ENCODE measurements around the gene CIDEA.

CIDEA gene

DNA sequence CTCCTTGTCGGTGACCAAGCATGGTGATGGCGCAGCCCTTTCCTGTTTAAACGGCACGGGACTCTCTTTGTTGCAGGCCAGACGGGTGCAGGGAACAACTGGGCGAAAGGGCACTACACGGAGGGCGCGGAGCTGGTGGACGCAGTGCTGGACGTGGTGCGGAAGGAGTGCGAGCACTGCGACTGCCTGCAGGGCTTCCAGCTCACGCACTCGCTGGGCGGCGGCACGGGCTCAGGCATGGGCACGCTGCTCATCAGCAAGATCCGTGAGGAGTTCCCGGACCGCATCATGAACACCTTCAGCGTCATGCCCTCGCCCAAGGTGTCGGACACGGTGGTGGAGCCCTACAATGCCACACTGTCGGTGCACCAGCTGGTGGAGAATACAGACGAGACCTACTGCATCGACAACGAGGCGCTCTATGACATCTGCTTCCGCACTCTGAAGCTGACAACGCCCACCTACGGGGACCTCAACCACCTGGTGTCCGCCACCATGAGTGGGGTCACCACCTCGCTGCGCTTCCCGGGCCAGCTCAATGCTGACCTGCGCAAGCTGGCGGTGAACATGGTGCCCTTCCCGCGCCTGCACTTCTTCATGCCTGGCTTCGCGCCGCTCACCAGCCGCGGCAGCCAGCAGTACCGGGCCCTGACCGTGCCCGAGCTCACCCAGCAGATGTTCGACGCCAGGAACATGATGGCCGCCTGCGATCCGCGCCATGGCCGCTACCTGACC is 71.0 kb downstream of the CIDEA start:
- no peak for DNase-seq

DNA sequence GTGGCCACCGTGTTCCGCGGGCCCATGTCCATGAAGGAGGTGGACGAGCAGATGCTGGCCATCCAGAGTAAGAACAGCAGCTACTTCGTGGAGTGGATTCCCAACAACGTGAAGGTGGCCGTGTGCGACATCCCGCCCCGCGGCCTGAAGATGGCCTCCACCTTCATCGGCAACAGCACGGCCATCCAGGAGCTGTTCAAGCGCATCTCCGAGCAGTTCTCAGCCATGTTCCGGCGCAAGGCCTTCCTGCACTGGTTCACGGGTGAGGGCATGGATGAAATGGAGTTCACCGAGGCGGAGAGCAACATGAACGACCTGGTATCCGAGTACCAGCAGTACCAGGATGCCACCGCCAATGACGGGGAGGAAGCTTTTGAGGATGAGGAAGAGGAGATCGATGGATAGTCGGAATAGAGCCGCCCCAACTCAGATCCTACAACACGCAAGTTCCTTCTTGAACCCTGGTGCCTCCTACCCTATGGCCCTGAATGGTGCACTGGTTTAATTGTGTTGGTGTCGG is 71.6 kb downstream of the CIDEA start:
- DNase-seq, result no peak

DNA sequence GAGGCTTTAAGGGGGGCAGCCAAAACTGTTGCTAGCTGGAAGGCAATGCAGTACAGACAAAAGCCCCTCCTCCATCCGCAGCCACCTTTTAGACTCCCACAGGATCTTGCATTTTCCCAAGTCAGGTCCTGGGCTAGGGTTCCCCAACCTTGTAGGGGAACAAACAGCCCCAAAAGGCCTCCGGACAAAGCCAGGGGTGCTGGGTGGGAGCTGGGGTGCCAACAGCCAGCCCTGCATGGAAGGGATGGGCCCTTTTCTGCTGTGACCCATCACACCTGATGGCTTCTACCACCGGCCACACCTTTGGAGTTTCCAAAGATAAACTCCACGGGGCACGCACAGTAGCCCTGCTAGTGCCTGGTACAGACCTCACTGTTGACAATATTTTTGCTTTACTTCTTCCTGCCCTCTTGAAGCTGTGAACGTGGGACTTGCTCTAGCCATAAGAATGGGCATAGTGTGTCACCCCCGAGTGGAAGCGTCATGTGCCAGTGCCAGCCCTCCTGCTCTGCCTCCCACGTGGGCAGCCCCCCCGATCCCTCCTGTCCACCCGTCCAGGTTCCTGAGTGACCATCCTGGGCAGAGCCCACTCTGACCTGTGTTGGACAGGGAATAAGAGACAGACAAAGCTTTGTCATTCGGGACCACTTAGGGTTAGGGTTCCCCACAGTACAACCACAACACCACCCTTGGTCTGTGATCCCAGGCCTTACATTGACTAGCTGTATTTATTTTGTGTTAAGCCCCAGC is 72.7 kb downstream of the CIDEA start:
- DNase-seq, result no peak

All from SHP77 treated with DMSO at 0.1 percent for 48 hours (cell line).